Activated CD4-positive, alpha-beta T cell treated with anti-CD3 and anti-CD28 coated beads, Interleukin-2, amount 50 U/mL, for 16 hours (primary cell): Measurements from ENCODE around the gene WDR48.

Experiments
- DNase-seq: peaks from one replicate; pipeline ENCODE4 v3.0.0-alpha.2; 2020

The WDR48 gene

DNA sequence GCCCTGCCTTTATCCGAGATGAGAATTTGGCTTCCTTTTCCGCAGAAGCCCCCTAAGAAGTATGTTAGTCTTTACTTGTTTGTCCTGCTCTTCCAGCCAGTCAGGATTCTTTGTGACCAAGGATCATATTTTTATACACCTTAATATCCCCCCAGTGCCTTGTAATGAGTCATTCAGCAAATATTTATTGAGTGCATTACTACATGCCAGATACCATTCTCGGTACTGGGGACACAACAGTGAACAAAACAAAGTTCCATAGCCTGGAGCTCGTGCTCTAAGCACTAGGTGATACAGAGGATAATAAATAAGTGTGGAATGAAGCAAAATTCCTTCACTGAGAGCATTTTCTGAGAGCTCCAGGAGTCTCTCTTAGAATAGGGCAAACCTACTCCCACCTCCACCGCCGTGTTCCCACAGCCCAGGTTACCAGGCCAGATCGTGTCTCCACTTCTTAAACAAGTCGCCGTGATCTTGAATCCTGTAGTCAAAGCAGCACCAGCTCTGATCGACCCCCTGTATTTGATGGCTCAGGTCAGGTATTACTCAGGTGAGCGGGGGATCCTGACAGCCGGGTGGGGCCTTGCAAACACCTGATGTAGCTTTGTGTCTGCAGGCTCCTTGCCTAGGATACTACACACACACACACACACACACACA lies 74.2 kb downstream of the WDR48 start:
- DNase-seq: no peak

DNA sequence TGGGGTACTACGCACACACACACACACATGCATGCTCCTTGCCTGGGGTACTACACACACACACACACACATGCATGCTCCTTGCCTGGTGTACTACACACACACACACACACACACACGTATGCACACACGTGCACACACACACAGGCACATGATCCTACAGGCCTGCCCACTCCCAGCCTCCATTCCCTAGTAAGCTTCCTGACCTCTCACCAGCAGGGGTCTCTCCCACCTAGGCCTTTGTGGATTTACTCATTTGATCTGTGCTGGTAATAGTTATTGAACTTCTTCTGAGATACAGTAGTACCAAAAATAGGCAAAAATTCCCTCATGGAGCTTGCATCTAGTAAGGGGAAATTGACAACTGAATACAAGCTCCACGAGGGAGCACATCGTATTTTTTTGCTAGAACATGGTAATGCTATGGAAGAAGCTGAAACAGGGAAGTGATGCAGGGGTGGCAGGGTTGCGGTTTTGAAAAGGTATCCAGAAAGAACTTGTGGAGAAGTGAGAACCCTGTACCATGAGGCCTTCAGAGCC lies 74.8 kb downstream of the WDR48 start:
- DNase-seq: no peak

GRCh38 chr3:39127269-39127907 lies 75.6 kb downstream of the WDR48 start:
- no peak for DNase-seq

DNA sequence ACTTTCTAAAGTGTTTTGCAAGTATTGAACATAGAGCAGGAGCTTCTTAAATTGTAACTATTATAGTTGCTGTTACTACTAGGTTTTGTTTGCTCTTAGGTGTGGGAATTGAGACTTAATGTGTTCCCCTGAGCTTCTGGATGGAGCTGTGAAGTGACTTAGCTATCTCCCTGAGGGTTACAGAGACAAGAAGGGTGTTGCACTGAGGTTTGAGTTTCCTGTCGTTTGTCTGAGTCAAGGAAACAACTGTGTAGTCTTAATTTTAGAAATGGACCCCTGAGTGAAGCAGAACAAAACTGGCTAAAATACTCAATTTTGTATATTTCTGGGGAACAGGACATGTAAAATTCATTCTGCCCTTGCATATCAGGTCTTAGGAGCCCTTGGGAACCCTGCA lies 76.1 kb downstream of the WDR48 start:
- DNase-seq: no peak

DNA sequence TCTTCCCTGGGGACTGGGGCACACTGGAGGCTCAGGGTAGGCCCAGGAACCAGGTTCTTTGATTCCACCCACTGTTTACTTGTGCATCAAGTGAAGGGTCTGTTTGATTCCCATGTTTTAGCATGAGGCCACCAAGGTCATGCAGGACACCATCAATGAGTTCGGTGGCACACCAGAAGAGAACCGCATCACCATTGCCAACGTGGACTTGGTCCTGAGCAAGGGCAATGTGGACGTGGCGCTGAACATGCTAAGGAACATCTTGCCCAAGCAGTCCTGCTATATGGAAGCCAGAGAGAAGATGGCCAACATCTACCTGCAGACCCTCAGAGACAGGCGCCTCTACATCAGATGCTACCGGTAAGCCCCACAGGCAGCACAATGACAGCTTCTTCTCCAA lies 77.1 kb downstream of the WDR48 start:
- DNase-seq: no peak

DNA sequence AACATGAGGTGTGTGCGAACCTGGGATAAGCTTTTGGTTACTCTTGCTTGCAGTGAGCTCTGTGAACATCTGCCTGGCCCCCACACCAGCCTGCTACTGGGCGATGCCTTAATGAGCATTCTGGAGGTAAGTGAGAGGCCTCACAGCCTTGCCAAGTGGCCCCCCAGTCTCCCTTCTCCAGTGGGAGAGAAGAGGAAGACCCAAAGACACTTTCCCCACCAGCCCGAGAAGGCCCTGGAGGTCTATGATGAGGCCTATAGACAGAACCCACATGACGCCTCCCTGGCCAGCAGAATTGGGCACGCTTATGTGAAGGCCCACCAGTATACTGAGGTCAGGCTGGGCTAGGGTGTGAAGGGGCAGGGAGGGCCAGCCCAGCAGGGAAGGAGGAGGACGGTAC lies 78.2 kb downstream of the WDR48 start:
- DNase-seq: no peak

- DNase-seq: no peak
Observed at GRCh38 chr3:39130693-39131265, 79.0 kb downstream of the WDR48 start.

GRCh38 chr3:39132096-39133092 lies 80.6 kb downstream of the WDR48 start:
- DNase-seq: no peak

- no peak for DNase-seq
Observed at GRCh38 chr3:39133093-39133490, 81.3 kb downstream of the WDR48 start.

DNA sequence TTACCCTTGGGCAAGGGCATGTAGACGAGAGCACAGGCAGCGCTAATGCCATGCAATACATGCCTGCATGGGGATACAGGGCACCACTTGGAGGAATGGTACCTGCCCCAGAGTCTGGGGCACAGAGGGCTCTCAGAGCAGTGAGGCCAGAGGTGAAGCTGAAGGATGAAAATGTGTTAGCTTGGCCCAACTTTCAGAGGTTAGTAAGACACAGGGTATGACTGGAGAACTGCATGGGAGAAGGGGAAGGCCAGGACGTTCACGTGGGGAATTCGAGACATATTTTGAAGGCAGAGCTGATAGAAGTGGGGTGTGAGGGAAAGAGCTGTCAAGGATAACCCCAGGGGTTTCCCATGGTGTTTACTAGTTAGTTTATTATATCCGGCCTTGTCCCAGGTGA lies 82.0 kb downstream of the WDR48 start:
- no peak for DNase-seq

GRCh38 chr3:39134305-39134704 lies 82.5 kb downstream of the WDR48 start:
- no peak for DNase-seq

- no peak for DNase-seq
Observed at GRCh38 chr3:39135170-39135805, 83.5 kb downstream of the WDR48 start.

DNA sequence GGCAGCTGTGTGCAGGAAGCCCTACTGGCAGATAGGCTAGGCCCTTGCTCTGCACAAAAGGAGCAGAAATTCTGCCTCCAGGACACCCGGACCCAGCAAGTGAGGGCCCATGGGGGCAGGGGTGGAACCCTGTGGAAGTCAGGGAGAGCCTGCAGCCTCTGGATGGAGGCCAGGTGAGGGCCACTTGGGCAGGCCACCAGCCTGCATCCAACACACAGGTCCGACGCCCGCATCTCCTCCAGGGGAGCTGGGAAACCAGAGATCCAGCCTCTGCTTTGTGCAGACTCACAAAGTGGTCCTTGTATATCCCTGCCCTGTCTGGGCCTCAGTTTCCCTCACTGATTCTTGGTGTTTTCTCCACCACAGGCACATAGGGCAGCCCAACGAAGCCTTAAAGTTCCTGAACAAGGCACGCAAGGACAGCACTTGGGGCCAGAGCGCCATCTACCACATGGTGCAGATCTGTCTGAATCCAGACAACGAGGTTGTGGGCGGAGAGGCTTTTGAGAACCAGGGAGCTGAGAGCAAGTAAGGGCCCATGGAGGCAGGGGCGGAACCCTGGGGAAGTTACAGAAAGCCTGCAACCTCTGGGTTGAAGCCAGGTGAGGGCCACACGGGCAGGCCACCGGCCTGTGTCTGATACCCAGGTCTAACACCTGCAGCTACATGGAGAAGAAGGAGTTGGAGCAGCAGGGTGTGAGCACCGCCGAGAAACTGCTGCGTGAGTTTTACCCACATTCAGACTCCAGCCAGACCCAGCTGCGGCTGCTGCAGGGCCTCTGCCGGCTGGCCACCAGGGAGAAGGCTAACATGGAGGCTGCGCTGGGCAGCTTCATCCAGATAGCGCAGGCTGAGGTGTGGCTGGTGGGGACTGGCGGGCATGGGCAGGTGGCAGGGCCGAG lies 85.0 kb downstream of the WDR48 start:
- DNase-seq: no peak

- no peak for DNase-seq
Observed at GRCh38 chr3:39137435-39137936, 85.7 kb downstream of the WDR48 start.

- no peak for DNase-seq
Observed at GRCh38 chr3:39137991-39138803, 86.4 kb downstream of the WDR48 start.

DNA sequence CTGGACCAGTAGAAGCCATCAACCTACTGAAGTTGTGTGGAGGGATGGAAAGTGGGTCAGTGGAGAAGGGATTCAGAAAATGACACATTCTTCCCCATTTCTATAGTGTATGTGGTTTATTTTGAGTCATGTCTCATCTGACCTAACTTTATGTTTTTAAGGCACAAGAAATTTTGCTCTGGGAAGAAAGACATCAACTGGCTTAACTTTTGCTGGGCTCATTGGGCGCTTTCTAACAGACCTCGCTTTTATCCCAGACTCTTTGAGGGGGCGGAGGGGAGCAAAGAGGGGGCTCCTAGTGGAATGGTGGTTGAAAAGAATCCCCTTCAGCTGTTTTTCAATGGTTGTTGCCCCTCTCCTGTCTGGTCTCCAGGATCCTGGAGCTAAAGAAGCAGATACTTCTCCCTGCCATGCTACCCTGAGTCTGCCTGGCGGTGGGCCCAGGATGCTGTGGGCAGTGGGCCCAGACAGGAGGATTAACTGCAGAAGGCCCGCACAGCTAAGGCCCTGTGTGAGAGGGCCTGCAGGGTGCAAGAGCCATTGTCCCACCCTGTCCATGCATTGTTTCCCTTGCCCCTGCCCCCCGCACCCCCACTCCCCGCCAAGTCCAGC lies 87.1 kb downstream of the WDR48 start:
- DNase-seq: peak; percentile 31

DNA sequence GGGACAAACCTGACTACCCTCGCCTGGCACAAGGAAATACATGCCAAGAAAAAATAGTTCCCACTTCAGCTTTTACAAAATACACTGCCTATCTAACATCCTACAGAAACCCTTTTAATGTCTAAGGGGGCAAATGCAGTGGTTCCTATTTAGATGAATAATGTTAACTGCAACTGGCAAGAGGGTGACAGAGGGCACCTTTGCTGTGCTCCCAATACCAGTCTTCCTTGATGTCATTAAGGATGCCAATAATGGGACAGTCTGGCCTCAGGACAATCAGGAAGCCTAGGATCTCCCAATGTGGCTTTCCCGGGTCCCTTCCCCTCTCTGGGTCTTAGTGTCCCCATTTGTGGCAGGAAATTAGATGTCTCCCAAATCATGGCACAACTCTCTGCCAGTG lies 87.6 kb downstream of the WDR48 start:
- no peak for DNase-seq

GRCh38 chr3:39140341-39140971 lies 88.6 kb downstream of the WDR48 start:
- no peak for DNase-seq
